GM12878 (cell line): ENCODE results near the gene TMC5. TPM values are rescaled to one million over a fixed set of nuclear protein-coding genes. Genes with fewer than 3 reads are reported as not detected.
"Not testable (repeated sequence)": the region's sequence is repeated elsewhere in the genome, so short reads cannot be mapped to it uniquely, and the experiment has no call there.

Source experiments
- ATAC-seq: fragments of 200-7000 bp; cut with Tn5 transposase; 3 replicates; pipeline ENCODE4 v1.9.1; 2020; ENCODE audit warnings: mild to moderate bottlenecking, moderate library complexity
- BruUV-seq: library from RNA; stranded (reverse); fragments of 400-500 nt; replicated peaks from 2 replicates; lab custom pipeline; 2021; lab: Mats Ljungman, UMichigan
- CTCF ChIA-PET: fragments of 300-600 bp; sonication (Branson Sonifier 250); formaldehyde crosslinking; extraction: SDS; loops from one replicate; lab custom pipeline; 2021; ENCODE audit warnings: inconsistent platforms; lab: Yijun Ruan, JAX
- POLR2A ChIA-PET: fragments of 350-600 bp; formaldehyde crosslinking; extraction: SDS; loops from one replicate; lab custom pipeline; 2021; ENCODE audit warnings: inconsistent platforms; lab: Charles Lee
- RAD21 ChIA-PET: fragments of 300-600 bp; sonication (Branson Sonifier 250); formaldehyde crosslinking; loops from one replicate; lab custom pipeline; 2023; ENCODE audit warnings: antibody characterized with exemption; ENCODE audit not compliant: unreplicated experiment; lab: Charles Lee
- SMC1A ChIA-PET: fragments of 300-600 bp; sonication (Branson Sonifier 250); formaldehyde crosslinking; loops from one replicate; lab custom pipeline; 2023; ENCODE audit not compliant: unreplicated experiment, uncharacterized antibody; lab: Charles Lee
- DNase-seq: peaks from one replicate; pipeline ENCODE4 v3.0.0-alpha.2; 2011; ENCODE audit warnings: low read depth, low spot score
- FAIRE-seq: peaks from 3 replicates; lab custom pipeline; 2011; peaks lifted over from hg19 to GRCh38; lab: Jason Lieb, UNC
- H2AFZ ChIP-seq: 2 replicates; pipeline ENCODE4 v1.6.0; 2011; ENCODE audit warnings: low read depth, low read length, control low read depth; ENCODE audit not compliant: control insufficient read depth
- H3K27ac ChIP-seq: 2 replicates; pipeline ENCODE4 v1.5.1; 2011; ENCODE audit warnings: control low read depth; ENCODE audit not compliant: control insufficient read depth, insufficient read depth
- H3K27me3 ChIP-seq, 2 experiments: replicated peaks in 1 of 2; 2 replicates each; pipeline versions ENCODE4 v1.6.0 to v1.6.1; 2011; ENCODE audit warnings: low read length in 1 of 2; ENCODE audit not compliant: control insufficient read depth in 2 of 2, insufficient read depth in 2 of 2
- H3K36me3 ChIP-seq, 2 experiments: 2 replicates each; pipeline ENCODE4 v1.5.1; 2011; ENCODE audit warnings: low read length in 1 of 2; ENCODE audit not compliant: control insufficient read depth in 2 of 2, insufficient read depth in 2 of 2
- H3K4me1 ChIP-seq: 2 replicates; pipeline ENCODE4 v1.6.1; 2011; ENCODE audit warnings: mild to moderate bottlenecking, low read length, moderate library complexity, mixed read lengths; ENCODE audit not compliant: control insufficient read depth, insufficient read depth
- H3K4me2 ChIP-seq: 2 replicates; pipeline ENCODE4 v1.6.0; 2011; ENCODE audit warnings: control low read depth; ENCODE audit not compliant: control insufficient read depth, insufficient read depth
- H3K4me3 ChIP-seq: fragments of 200-600 bp; sonication (generic); 2 replicates; pipeline ENCODE4 v1.5.1; 2016
- H3K79me2 ChIP-seq: 2 replicates; pipeline ENCODE4 v1.6.0; 2011; ENCODE audit warnings: low read length; ENCODE audit not compliant: control insufficient read depth, insufficient read depth
- H3K9ac ChIP-seq: 2 replicates; pipeline ENCODE4 v1.8.0; 2011; ENCODE audit warnings: low read length, control low read depth, mixed read lengths; ENCODE audit not compliant: control insufficient read depth, insufficient read depth
- H3K9me3 ChIP-seq: replicated peaks from 3 replicates; pipeline ENCODE4 v1.5.1; 2011; ENCODE audit warnings: mild to moderate bottlenecking, low read length; ENCODE audit not compliant: control insufficient read depth, insufficient read depth
- H4K20me1 ChIP-seq: 2 replicates; pipeline ENCODE4 v1.6.0; 2011; ENCODE audit not compliant: control insufficient read depth, insufficient read depth
- BCL11A ChIP-seq: IDR thresholded peaks from 2 replicates; pipeline ENCODE4 v1.6.1; 2011; ENCODE audit warnings: low read depth, low read length
- CEBPB ChIP-seq, 2 experiments: fragments of 150-350 bp in 1 of 2; IDR thresholded peaks; 2 replicates each; pipeline ENCODE4 v1.6.1; 2012 to 2014; ENCODE audit warnings: low read depth in 2 of 2, low read length in 2 of 2, borderline replicate concordance in 1 of 2, inconsistent platforms in 1 of 2
- DPF2 ChIP-seq: fragments of 450-650 bp; IDR thresholded peaks from 2 replicates; pipeline ENCODE4 v1.6.1; 2017; ENCODE audit warnings: mild to moderate bottlenecking
- IKZF1 ChIP-seq: fragments of 450-650 bp; conservative IDR thresholded peaks from 2 replicates; pipeline ENCODE4 v1.6.1; 2017; ENCODE audit warnings: antibody characterized with exemption, mild to moderate bottlenecking
- NKRF ChIP-seq: fragments of 450-650 bp; conservative IDR thresholded peaks from 2 replicates; pipeline ENCODE4 v1.6.1; 2017; ENCODE audit warnings: mild to moderate bottlenecking, moderate library complexity
- NRF1 ChIP-seq: conservative IDR thresholded peaks from 2 replicates; pipeline ENCODE4 v1.6.1; 2011; ENCODE audit warnings: mild to moderate bottlenecking, low read depth, low read length, improper control_type of control experiment
- PAX5 ChIP-seq: IDR thresholded peaks from 2 replicates; pipeline ENCODE4 v1.6.1; 2011; ENCODE audit warnings: low read depth, low read length, borderline replicate concordance
- PKNOX1 ChIP-seq: fragments of 450-650 bp; IDR thresholded peaks from 2 replicates; pipeline ENCODE4 v1.6.1; 2016; ENCODE audit warnings: mild to moderate bottlenecking
- POLR2AphosphoS2 ChIP-seq: IDR thresholded peaks from 2 replicates; pipeline ENCODE4 v1.6.1; 2011; ENCODE audit warnings: low read depth, mild to moderate bottlenecking, low read length, improper control_type of control experiment, moderate library complexity
- RAD21 ChIP-seq: IDR thresholded peaks from 2 replicates; pipeline ENCODE4 v1.6.1; 2011; ENCODE audit warnings: mild to moderate bottlenecking, low read depth, low read length, moderate library complexity; ENCODE audit not compliant: insufficient read depth
- SMC3 ChIP-seq: IDR thresholded peaks from 2 replicates; pipeline ENCODE4 v1.6.1; 2011; ENCODE audit warnings: low read length, improper control_type of control experiment, borderline replicate concordance
- SREBF2 ChIP-seq: IDR thresholded peaks from 2 replicates; pipeline ENCODE4 v1.6.1; 2012; ENCODE audit warnings: mild to moderate bottlenecking, low read length
- STAT3 ChIP-seq: IDR thresholded peaks from 2 replicates; pipeline ENCODE4 v1.6.1; 2011; ENCODE audit warnings: low read depth, low read length, improper control_type of control experiment
- ZBED1 ChIP-seq: IDR thresholded peaks from 2 replicates; pipeline ENCODE4 v1.6.1; 2016; ENCODE audit warnings: borderline replicate concordance
- WGBS: methylation state at CpG from one replicate; pipeline ENCODE4 v1.1.6; 2016; ENCODE audit warnings: low lambda C conversion rate; ENCODE audit not compliant: insufficient replicate concordance, insufficient coverage; ENCODE audit errors: missing lambda C conversion rate; 5-methylcytosine and 5-hydroxymethylcytosine counted together
- in situ Hi-C: fragments of 300-500 bp; cut with MboI; formaldehyde crosslinking; loops from 9 replicates; pipeline ENCODE4 v1.14.3; 2018; ENCODE audit warnings: mixed read lengths
- intact Hi-C: fragments of 100-400 bp; cut with micrococcal nuclease; formaldehyde crosslinking; loops from one replicate; pipeline ENCODE4 v1.14.2; 2022; ENCODE audit not compliant: unreplicated experiment
- polyA plus RNA-seq, 11 experiments: library from polyadenylated mRNA; depleted of rRNA in 4 of 11; unstranded in 6 of 11; stranded (reverse) in 5 of 11; fragments of >200 nt; fragmentation: Nextera tagmentation in 4 of 11; fragmentation: Illumina TruSeq in 1 of 11; extraction: Ambion mirVana in 4 of 11; extraction: Trizol in 1 of 11; gene quantifications; 1 replicate in 1 of 11; 2 replicates in 10 of 11; pipeline versions ENCODE4 v1.2.1 to v1.2.3, GENCODE V29; 2011 to 2016; ENCODE audit warnings: inconsistent platforms in 2 of 11, missing spikeins in 2 of 11, low read depth in 1 of 11
- total RNA-seq, 4 experiments: library from RNA; depleted of rRNA in 3 of 4; stranded (reverse); fragments of >200 nt in 3 of 4; fragmentation: Illumina TruSeq in 1 of 4; extraction: Trizol in 1 of 4; gene quantifications; 2 replicates each; pipeline versions ENCODE4 v1.2.1 to v1.2.3, GENCODE V29; 2013 to 2021
- TF ChIP-seq, protein P1 (sequence below): fragments of 450-650 bp; IDR thresholded peaks from 2 replicates; pipeline ENCODE4 v1.6.1; 2017; ENCODE audit warnings: low read depth, mild to moderate bottlenecking, moderate library complexity

TMC5 gene
- total and polyA plus RNA-seq, 10 of the 15 experiments (the other 5 are each of a cell fraction or from before 2014, with no cell fraction given), result 0.01 to 0.10 (median 0.07) TPM; not detected in 5

DNA sequence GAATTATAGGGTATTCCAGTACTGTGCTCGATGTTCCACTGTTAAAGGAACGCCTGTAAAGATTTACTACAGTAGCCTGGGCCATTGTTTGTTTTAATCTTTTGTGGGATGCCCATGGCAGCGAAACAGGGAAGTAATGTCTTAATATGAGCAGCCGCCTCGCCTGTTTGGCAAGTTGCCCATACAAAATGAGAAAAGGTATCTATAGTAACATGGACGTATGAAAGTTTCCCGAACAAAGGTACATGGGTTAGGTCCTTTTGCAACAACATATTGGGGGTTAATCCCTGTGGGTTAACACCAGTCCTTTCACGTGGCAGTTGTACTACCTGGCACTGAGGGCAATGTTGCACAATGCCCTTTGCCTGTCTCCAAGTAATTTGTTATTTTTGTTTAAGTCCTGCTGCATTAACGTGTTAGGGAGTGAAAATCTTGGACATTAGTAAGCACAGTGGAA lies 21.1 kb upstream of the TMC5 start:
- intact Hi-C loops, result no loop called here
- Histone ChIP-seq H3K9me3 (peaks cover under 1% of the 10 kb centered on the region; the same call in 1 of the 3 replicates), H3K4me1 (no peaks in the 10 kb centered on the region), H3K27ac (no peak overlapping the region), H4K20me1 (no peaks in the 10 kb centered on the region), H3K79me2 (no peaks in the 10 kb centered on the region), H3K36me3 (no peaks in the 10 kb centered on the region)
- CTCF ChIA-PET, result interaction anchor here (1.2 kb wide), 1 partner anchor 106 kb away, joined by 3 read pairs; no protein-coding TSS in a partner anchor
- no peak for FAIRE-seq
- SMC1A ChIA-PET, result no interaction called here
- RAD21 ChIA-PET, result no interaction called here
- TF ChIP-seq BCL11A, result no peak
- no peak for TF ChIP-seq POLR2AphosphoS2
- TF ChIP-seq SMC3, result no peak
- no peak for TF ChIP-seq DPF2
- TF ChIP-seq NKRF, result no peak
- TF ChIP-seq, protein P1, sequence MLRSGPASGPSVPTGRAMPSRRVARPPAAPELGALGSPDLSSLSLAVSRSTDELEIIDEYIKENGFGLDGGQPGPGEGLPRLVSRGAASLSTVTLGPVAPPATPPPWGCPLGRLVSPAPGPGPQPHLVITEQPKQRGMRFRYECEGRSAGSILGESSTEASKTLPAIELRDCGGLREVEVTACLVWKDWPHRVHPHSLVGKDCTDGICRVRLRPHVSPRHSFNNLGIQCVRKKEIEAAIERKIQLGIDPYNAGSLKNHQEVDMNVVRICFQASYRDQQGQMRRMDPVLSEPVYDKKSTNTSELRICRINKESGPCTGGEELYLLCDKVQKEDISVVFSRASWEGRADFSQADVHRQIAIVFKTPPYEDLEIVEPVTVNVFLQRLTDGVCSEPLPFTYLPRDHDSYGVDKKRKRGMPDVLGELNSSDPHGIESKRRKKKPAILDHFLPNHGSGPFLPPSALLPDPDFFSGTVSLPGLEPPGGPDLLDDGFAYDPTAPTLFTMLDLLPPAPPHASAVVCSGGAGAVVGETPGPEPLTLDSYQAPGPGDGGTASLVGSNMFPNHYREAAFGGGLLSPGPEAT, result no peak
- TF ChIP-seq NRF1, result no peak
- TF ChIP-seq PAX5, result no peak
- TF ChIP-seq PKNOX1, result no peak
- no peak for TF ChIP-seq ZBED1
- TF ChIP-seq CEBPB (IDR thresholded peaks at IDR 0.05; ENCODE audit: borderline replicate concordance in 1 of 2, low read depth in 2 of 2, low read length in 2 of 2), result no peak
- no peak for TF ChIP-seq STAT3
- TF ChIP-seq SREBF2, result no peak
- TF ChIP-seq RAD21, result no peak
- TF ChIP-seq IKZF1, result no peak
- TF ChIP-seq, all 136 proteins: peak for 0
- WGBS, result 2% methylated on average over 9 of the region's 9 CpGs
- no peak for DNase-seq
- ATAC-seq, result no peak
- H3K9ac ChIP-seq, result no peak overlapping the region
- H3K4me3 ChIP-seq, result no peak overlapping the region
- BruUV-seq, result no TSS peak
- POLR2A ChIA-PET, result no interaction called here
- H2AFZ ChIP-seq, result no peak overlapping the region
- H3K27me3 ChIP-seq, result 0 out of 4 replicates have a peak, but pooled peaks cover 0 to 2% of the 10 kb centered on the region in 2 experiments
- in situ Hi-C loops, result no loop called here
- H3K4me2 ChIP-seq, result no peak overlapping the region

DNA sequence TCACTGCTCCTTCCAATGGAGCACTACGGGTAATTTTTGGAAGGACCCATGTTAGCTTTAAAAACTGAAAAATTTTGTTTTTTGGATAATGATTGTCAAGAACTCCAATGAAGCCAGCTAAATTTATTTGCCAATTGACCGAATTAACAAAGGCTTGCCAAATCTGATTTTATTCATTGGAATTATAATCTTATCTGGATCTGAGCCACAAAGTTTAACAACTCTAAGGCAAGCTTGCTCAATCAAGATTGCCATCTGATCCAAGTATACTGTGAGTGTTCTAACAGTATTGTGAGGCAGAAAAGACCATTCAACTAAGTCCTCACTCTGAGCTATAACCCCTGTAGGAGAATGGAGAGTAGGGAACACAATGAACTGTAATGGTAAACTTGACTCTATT lies 20.3 kb upstream of the TMC5 start:
- intact Hi-C loops, H3K9me3 ChIP-seq, H2AFZ ChIP-seq, SMC1A ChIA-PET, FAIRE-seq, DNase-seq, H3K9ac ChIP-seq, H3K4me1 ChIP-seq, H3K79me2 ChIP-seq, H4K20me1 ChIP-seq, in situ Hi-C loops, H3K27ac ChIP-seq, RAD21 ChIA-PET, BruUV-seq, H3K27me3 ChIP-seq, H3K4me2 ChIP-seq, H3K4me3 ChIP-seq, POLR2A ChIA-PET, H3K36me3 ChIP-seq, ATAC-seq: not testable (repeated sequence)
- 2% methylated on average over 2 of the region's 2 CpGs for WGBS
- CTCF ChIA-PET, result interaction anchor here (1.2 kb wide), 1 partner anchor 105 kb away, joined by 3 read pairs; no protein-coding TSS in a partner anchor
